Stomach smooth muscle (tissue), 2 donors: ENCODE data around the gene MRPL36.

Experiments used
- H3K27ac ChIP-seq: one replicate; pipeline ENCODE4 v1.7.0; 2013; ENCODE audit warnings: mild to moderate bottlenecking, low read length, inconsistent platforms
- H3K27me3 ChIP-seq, 2 donors: one replicate each; pipeline ENCODE4 v1.7.0; 2013; ENCODE audit warnings: low read length in 2 of 2; ENCODE audit not compliant: insufficient read depth in 2 of 2, control insufficient read depth in 1 of 2
- H3K36me3 ChIP-seq, 2 donors: one replicate each; pipeline ENCODE4 v1.7.0; 2013; ENCODE audit warnings: low read length in 2 of 2; ENCODE audit not compliant: control insufficient read depth in 2 of 2, insufficient read depth in 2 of 2
- H3K4me1 ChIP-seq: one replicate; pipeline ENCODE4 v1.7.0; 2013; ENCODE audit warnings: low read length; ENCODE audit not compliant: control insufficient read depth, insufficient read depth
- H3K4me3 ChIP-seq, 2 donors: one replicate each; pipeline ENCODE4 v1.7.0; 2013; ENCODE audit warnings: low read length in 2 of 2
- H3K9ac ChIP-seq, 2 donors: one replicate each; pipeline ENCODE4 v1.7.0; 2013; ENCODE audit warnings: low read length in 2 of 2, mild to moderate bottlenecking in 1 of 2
- H3K9me3 ChIP-seq, 2 donors: one replicate each; pipeline ENCODE4 v1.7.0; 2013; ENCODE audit warnings: low read length in 2 of 2; ENCODE audit not compliant: control insufficient read depth in 2 of 2
- donor health status: healthy.
- donor health status: Pancreatic carcinoma.

The MRPL36 gene

GRCh38 chr5:1767524-1768282 is 31.9 kb downstream of the MRPL36 start:
- no peaks in the 10 kb centered on the region for H3K4me1 ChIP-seq
- peaks cover 10 to 13% of the 10 kb centered on the region in 2 donors for H3K27me3 ChIP-seq
- H3K36me3 ChIP-seq: no peaks in the 10 kb centered on the region
- H3K9ac ChIP-seq: no peak overlapping the region
- no peak overlapping the region for H3K4me3 ChIP-seq
- H3K9me3 ChIP-seq: no peaks in the 10 kb centered on the region
- no peak overlapping the region for H3K27ac ChIP-seq

- Histone ChIP-seq H3K4me3 (no peak overlapping the region), H3K9me3 (no peaks in the 10 kb centered on the region), H3K36me3 (no peaks in the 10 kb centered on the region), H3K27ac (no peak overlapping the region), H3K4me1 (no peaks in the 10 kb centered on the region), H3K27me3 (peaks cover 13 to 17% of the 10 kb centered on the region in 2 donors), H3K9ac (no peak overlapping the region)
These were observed 33.8 kb downstream of the MRPL36 start for GRCh38 chr5:1765880-1766235.

- Histone ChIP-seq H3K27me3 (peaks cover 13 to 17% of the 10 kb centered on the region in 2 donors), H3K36me3 (no peaks in the 10 kb centered on the region), H3K9me3 (no peaks in the 10 kb centered on the region), H3K4me3 (no peak overlapping the region), H3K27ac (no peak overlapping the region), H3K4me1 (no peaks in the 10 kb centered on the region), H3K9ac (no peak overlapping the region)
These were observed 34.3 kb downstream of the MRPL36 start for GRCh38 chr5:1765141-1765879.

- no peak overlapping the region for H3K9ac ChIP-seq
- no peaks in the 10 kb centered on the region for H3K36me3 ChIP-seq
- H3K4me3 ChIP-seq: no peak overlapping the region
- H3K27ac ChIP-seq: no peak overlapping the region
- no peaks in the 10 kb centered on the region for H3K4me1 ChIP-seq
- peaks cover 14 to 17% of the 10 kb centered on the region in 2 donors for H3K27me3 ChIP-seq
- H3K9me3 ChIP-seq: no peaks in the 10 kb centered on the region
These were observed 35.1 kb downstream of the MRPL36 start for GRCh38 chr5:1764606-1764960.

- Histone ChIP-seq H3K9me3 (no peaks in the 10 kb centered on the region), H3K4me1 (no peaks in the 10 kb centered on the region), H3K27me3 (peaks cover 16 to 17% of the 10 kb centered on the region in 2 donors), H3K4me3 (no peak overlapping the region), H3K27ac (no peak overlapping the region), H3K36me3 (no peaks in the 10 kb centered on the region), H3K9ac (no peak overlapping the region)
These were observed 35.6 kb downstream of the MRPL36 start for GRCh38 chr5:1763960-1764605.

- Histone ChIP-seq H3K27ac (no peak overlapping the region), H3K4me1 (no peaks in the 10 kb centered on the region), H3K9me3 (no peaks in the 10 kb centered on the region), H3K9ac (no peak overlapping the region), H3K27me3 (peaks cover 16 to 17% of the 10 kb centered on the region in 2 donors), H3K4me3 (no peak overlapping the region), H3K36me3 (no peaks in the 10 kb centered on the region)
These were observed 36.1 kb downstream of the MRPL36 start for GRCh38 chr5:1763548-1763911.

- Histone ChIP-seq H3K4me1 (no peaks in the 10 kb centered on the region), H3K4me3 (no peak overlapping the region), H3K27me3 (peaks cover 16 to 17% of the 10 kb centered on the region in 2 donors), H3K36me3 (no peaks in the 10 kb centered on the region), H3K27ac (no peak overlapping the region), H3K9ac (no peak overlapping the region), H3K9me3 (no peaks in the 10 kb centered on the region)
These were observed 36.6 kb downstream of the MRPL36 start for GRCh38 chr5:1762883-1763547.

GRCh38 chr5:1762121-1762882 is 37.3 kb downstream of the MRPL36 start:
- H3K36me3 ChIP-seq: no peaks in the 10 kb centered on the region
- peaks cover 16 to 17% of the 10 kb centered on the region in 2 donors for H3K27me3 ChIP-seq
- H3K4me1 ChIP-seq: no peaks in the 10 kb centered on the region
- no peak overlapping the region for H3K27ac ChIP-seq
- H3K9ac ChIP-seq: no peak overlapping the region
- no peak overlapping the region for H3K4me3 ChIP-seq
- H3K9me3 ChIP-seq: no peaks in the 10 kb centered on the region

GRCh38 chr5:1761453-1761755 is 38.2 kb downstream of the MRPL36 start:
- Histone ChIP-seq H3K9ac (no peak overlapping the region), H3K36me3 (no peaks in the 10 kb centered on the region), H3K27ac (no peak overlapping the region), H3K4me3 (no peak overlapping the region), H3K4me1 (no peaks in the 10 kb centered on the region), H3K9me3 (no peaks in the 10 kb centered on the region), H3K27me3 (peaks cover 16 to 17% of the 10 kb centered on the region in 2 donors)
